Inflammatory macrophage treated with lipopolysaccharide for 4 hours (primary cell): ENCODE measurements around the gene NME8.

Experiments used
- DNase-seq: peaks from one replicate; pipeline ENCODE4 v3.0.0-alpha.2; 2020

Gene NME8

DNA sequence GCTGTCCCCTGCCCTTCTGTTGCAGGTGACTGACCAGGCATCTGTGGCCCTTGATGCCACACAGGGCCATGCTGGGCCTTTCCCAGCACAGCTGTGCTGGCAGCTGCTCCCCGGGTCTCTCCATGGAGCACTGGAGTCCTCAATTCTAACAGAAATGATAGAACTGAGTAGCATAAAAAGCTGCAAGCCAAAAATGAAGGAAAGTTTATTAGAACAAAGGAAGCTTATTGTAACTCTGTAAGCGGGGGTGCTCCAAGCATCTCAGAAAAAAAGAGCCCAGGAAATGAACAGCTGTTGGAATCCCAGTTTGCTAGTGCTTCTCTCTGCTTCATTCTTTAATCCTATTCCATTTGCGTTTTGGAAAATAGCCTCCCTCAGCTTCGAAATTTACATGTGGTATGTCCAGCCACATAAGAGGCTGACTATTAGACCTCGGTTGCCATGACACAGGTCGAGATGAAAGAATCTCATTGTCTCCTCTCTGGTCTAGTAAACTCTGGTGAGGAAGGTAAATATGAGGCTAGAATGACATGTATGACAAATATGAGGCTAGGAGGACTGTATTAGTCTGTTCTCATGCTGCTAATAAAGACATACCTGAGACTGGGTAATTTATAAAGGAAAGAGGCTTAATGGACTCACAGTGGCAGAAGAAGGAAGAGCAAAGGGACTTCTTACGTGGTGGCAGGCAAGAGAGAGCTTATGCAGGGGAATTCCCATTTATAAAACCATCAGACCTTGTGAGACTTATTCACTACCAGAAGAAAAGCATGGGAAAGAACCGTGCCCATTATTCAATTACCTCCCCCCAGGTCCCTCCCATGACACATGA, 95.7 kb downstream of the NME8 start:
- peak; percentile 23 for DNase-seq

DNA sequence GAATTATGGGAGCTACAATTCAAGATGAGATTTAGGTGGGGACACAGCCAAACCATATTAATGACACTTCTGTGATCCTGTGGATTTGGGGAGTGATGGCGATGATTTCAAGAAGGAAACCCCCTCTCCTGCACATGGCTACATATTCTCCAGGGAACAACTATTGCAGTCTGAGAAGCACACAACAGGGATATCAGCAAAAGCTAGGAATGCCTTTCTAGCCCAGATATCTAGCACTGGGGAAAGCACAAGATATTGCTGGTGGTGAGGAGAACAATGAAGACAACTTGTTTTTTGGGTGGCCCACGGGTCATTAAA, 96.3 kb downstream of the NME8 start:
- DNase-seq: no peak

DNA sequence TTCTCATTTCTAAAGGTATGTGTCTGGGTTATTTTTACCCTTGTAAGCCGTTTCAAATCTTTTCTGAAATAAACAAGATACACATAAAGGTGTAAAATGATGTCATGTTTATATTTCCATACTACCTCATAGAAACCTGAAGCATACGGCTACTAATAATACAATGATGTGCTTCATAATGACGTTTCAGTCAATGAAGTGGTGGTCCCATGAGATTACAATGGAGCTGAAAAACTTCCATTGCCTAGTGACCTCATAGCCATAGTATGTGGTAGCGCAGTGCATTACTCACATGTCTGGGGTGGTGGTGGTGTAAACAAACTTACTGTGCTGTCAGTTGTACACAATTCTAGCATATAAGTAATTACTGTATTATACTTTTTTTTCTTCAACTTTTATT, 96.9 kb downstream of the NME8 start:
- DNase-seq: no peak

DNA sequence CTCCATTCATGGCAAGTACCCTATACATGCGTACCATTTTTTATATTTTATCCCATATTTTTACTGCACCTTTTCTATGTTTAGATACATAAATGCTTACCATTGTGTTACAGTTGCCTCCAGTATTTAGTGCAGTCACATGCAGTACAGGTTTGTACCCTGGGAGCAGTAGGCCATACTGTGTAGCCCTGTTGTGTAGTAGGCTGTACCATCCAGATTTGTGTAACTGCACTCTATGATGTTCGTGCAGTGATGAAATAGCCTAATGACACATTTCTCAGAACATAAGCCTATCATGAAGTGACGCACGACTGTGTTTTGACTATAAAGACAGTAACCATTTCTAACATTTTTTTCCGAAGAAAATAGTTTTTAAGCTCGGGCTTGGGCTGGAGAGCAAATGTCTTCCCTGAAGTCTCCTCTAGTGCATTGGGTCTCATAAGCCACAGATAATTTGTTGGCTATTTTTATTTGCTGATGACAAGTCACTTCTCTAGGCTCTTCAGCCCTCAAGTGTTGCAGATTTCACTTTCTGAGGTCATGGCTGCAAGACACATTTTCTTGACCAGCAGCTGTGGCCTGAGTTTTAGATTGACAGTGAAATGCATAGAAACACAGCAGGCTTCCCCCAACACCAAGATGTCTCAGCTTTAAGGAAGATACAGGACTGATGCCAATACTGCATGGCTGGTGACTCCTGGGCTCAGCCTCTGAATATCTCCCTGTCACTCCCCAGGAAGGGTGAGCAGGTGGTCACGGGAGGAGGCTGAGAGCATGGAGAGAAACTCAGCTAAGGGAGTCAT, 98.9 kb downstream of the NME8 start:
- no peak for DNase-seq

DNA sequence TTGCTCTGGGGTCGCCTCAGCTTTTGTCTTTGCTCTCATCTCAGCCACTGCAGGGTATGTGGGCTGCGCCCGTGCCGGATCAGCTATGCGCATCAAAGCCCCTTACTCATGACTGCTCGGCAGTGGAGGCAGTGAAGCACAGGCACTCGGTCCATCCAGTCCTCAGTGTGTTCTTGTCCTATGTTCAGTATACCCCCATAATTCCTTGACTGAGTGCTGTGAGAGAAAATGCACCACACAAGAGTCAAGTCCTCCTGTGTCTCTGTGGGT, 99.5 kb downstream of the NME8 start:
- DNase-seq: no peak
